Stimulated activated CD4-positive, alpha-beta T cell treated with anti-CD3 and anti-CD28 coated beads, Interleukin-2, amount 100 ng/mL, for 4 hours (primary cell): ENCODE data around the gene PICK1.
"Not testable (repeated sequence)": the region's sequence is repeated elsewhere in the genome, so short reads cannot be mapped to it uniquely, and the experiment has no call there.

Experiments used
- DNase-seq: peaks from one replicate; pipeline ENCODE4 v3.0.0-alpha.2; 2020; ENCODE audit warnings: low read depth

The PICK1 gene

DNA sequence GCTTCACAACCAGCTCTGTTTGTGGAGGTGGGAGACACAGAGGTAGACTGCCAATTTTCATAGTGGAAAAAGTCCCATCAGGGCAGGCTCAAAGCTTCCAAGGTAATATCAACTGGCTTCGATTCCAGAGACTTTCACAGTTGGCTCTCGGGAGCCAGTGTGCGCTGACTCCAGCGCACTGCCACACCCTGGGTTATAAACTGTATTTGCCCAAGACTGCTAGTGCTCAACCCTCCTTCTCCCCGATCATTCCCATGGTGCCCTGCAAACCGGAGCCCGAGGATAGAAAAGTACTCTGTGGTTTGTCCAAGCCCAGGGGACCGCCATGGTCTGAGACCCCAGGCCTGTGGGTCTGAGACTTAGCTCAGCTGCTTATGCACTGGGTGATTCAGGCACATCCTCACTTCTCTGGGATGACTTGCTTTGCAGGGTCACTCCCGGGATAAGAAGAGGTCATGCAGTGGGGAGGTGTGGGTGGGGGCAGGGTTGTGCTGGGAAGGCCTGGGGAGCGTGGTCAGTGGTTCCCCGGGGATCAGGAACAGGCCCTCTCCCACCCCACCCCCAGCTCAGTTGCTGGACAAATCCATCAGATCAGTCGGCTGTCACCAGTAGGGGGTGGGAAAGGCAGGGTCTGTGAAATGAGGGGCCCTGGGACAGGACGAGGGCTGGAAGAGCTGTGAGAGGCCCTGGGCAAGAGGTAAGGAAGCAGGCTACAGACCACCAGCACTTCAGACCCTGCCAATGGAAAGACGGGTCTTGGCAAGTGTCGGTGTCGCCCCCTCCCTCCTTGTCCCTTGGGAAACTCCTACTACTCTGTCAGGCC, 26.7 kb upstream of the PICK1 start:
- no peak for DNase-seq

DNA sequence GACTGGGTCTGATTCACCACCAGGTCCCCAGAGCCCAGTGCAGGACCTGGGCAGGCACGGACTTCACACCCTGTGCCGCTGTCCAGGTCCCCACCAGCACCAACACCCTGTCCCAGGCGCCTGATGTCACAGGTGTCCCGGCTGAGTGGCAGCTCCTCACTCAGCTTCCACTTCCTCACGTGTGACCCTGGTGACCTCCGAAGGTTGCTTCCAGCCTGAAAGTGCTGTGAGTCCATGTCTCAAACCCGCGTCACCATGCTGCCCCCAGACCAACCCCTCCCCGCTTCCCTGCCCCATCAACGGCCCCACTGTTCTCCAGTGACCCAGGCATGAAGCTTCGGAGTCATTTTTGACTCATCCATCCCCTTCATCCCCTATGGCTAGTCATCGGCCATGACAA, 25.7 kb upstream of the PICK1 start:
- DNase-seq: no peak

DNA sequence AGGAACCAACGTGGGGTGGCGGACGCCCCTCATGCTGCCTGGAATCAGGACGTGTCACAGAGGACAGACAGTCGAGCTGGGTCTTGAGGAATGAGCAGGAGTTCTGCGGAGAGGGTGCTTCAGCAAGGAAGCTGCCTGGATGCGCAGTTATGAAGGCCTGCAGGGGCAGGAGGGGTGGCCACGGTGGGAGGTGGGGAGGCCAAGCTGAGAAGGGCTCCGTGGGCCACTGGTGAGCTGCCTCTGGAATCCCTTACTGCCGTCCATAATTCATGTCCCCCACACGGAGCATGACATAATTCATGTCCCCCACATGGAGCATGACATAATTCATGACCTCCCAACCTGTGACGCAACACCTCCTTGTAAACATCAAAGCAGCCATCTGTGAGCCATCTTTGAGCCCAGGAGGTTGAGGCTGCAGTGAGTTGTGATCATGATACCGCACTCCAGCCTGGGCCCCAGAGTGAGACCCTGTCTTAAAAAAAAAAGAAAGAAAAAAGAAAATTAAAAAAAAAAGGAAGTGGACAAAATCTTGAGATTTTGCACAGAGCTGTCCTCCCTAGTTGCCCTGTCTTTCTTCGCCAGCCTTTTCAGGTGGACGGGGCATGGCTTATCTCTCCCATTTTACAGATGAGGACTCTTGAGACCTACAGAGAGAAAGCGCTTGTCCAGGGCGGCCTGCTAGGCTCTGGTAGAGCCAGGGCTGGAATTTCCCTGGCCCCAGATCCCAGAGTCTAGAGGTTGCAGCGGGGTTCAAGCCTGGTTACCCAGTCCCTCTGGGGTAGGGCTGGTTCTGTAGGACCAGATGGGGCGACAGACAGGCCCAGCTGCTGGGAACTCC, 24.3 kb upstream of the PICK1 start:
- DNase-seq: no peak

DNA sequence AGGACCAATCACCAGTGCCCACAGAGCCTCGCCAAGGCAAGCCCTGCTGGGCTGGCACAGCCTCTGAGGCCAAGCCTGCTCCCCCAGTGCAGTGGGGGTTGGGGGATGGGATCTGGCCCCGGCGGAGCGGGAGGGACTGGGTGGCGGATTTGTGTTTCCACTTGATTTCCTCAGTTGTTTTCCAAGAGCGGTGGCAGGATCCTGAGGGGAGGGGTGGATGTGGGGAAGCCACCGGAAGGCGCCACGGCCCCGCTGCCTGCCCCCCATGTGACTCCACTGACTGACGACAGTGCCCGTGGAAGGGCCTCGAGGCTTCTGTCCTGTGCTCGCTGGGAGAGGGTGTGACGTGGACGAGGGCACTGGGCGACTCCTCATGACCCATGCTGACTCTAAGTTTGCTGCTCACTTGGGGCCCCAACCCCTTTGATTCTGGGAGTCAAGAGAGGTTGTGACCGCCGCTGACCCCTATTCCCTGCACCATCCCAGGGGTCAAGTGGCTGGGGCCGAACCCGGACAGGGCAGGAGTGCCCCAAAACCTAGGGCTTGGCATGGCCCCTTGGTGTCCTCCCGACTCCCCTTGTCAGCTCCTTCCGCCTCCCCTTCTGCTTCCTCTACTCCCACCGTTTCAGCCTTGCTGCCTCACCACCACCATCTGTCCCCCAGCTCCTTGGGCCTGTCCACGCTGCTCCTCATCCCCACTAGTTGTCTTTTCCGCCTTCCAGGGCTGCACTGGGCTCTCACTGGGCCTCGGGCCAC, 23.5 kb upstream of the PICK1 start:
- DNase-seq: no peak

DNA sequence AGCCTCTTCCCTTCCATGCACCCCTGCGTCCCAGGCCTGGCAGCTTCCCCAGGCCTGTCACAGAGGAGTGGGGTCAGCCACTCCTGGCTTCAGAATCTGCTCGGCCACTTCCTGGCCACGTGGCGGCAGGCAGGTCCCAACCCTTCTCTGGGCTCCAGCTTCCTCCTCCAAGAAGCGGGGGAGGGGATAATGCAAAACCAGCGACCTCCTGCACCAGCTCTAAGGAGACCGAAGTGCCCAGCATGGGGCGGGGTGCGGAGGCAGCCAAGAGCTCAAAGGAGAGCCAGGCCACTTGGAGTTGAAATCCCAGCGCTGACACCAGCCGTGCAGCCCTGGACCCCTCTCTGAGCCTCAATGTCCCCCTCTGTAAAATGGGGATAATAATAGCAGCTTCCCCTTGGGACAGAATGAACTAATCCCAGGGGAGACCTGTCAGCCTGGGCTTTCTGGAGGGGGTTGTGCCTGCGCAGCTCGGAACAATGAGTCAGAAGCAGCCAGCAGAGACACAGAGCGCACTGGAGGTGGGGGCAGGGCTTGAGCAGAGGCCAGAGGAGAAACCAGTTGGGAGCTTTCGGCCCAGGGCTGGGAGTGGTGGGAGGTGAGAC, 22.8 kb upstream of the PICK1 start:
- DNase-seq: no peak

DNA sequence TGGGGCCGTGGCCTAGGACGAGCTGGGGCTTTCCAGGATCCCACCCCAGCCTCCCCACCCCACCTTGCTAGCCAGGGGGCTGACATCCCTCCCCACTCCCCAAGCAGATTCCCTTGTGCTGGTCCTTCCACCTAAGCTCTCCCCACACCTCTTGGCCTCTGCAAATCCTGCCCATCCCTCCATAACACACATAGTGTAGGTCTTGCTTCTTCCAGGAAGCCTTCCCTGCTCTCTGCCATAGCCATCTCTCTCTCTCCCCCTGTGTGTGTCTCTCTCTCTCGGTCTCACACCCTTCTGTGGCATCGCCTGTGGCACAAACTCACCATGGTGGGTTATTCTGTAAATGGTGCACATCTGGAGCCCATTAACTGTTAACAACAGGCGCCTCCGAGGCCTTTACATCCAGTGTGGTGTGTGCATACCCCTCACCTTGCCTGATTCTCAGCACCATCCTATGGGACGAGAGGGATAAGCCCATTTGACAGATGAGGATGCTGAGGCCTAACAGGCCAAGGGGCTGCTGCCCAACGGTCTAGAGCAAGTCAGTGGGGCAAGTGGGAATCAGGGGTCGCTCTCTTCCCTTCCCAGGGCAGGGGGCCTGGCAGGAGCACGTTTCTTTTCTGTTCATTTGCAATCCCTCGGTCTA, 22.2 kb upstream of the PICK1 start:
- DNase-seq: no peak

DNA sequence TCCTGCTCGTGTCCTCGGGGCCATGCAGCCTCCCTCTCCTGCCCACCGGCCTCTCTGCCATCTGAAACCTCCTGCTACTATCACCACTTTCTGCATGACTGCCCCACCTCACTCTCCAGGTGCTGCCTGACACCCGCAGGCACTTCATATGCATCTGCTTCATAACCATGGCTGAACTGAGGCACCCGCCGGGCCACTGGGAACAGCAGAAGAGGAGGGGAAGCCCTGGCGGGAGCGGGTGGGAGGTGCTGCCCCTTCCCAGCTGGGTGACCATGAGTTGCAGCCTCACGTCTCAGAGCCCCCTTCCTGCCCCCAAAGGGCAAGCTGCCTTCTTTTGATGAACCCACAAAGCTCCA, 21.7 kb upstream of the PICK1 start:
- no peak for DNase-seq

DNA sequence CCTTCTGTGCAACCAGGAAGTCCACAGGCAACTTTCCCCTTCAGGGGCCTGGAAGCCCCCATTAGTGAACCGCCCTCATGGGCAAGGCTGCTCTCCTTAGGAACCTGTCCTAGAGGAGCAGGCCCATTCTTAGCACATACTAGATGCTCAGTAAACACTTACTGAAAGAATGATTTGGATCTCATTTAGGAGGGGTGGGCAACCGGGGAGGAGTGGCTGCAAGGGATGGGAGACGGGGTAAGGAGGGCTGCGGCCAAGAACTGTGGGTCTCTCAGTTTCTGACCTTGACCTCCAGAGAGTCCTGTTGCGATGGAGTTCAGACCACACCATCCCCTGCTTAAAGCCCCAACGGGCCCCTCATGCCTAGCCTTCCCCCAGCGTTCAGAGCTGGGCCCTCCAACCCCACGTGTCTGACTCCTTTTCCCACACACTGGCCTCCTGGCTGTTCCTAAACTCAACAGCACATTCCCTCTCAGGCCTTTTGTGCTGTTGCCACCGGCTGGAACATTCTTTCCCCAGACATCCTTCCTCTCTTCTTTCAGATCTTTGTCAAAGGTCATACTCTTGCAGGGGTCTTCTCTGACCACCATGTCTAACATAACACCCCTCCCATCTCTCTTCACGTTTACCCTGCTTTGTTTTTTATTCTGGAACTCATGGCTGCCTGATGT, 20.7 kb upstream of the PICK1 start:
- no peak for DNase-seq

DNA sequence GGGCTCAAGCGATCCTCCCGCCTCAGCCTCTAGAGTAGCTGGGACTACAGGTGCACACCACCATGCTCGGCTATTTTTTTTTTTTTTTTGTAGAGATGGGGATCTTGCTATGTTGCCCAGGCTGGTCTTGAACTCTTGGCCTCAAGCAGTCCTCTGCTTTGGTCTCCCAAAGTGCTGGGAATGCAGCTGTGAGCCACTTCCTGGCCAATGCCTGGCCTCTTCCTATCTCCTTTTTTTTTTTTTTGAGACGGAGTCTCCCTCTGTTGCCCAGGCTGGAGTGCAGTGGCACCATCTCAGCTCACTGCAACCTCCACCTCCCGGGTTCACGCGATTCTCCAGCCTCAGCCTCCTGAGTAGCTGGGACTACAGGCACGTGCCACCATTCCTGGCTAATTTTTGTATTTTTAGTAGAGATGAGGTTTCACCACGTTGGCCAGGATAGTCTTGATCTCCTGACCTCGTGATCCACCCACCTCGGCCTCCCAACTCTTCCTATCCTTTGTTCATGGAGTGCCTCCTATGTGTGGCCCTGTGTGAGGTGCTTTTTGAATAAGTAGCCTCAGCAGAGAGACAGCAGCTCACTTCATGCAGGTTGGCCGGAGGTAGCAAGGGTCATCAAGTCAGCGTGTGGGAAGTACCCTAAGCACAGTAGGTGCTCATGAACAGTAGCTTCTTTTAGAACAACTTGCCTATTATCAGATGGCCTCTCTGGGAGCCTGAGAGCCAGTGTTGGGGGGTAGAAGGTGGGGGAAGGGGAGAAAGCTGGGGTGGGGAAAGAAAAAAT, 19.6 kb upstream of the PICK1 start:
- not testable (repeated sequence) for DNase-seq

DNA sequence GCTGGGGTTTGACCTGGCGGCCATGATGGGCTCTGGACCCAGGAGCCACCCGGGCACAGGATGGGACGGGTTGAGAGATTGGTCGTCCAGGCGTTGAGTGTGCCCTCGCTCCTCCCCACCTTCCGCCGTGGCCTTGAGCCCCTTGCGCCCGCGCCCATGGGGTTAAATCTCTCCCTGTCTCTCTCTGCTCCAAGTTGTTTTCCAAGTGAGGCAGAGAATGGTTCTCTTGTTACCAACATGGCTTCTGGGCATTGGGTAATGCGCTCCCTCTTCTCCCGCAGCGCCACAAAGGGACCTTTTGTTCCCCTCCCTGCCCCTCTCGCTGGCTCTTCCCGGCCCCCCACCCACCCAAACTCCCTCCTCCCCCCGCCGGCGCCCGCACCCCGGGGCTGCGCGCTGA, 18.8 kb upstream of the PICK1 start:
- DNase-seq: no peak

DNA sequence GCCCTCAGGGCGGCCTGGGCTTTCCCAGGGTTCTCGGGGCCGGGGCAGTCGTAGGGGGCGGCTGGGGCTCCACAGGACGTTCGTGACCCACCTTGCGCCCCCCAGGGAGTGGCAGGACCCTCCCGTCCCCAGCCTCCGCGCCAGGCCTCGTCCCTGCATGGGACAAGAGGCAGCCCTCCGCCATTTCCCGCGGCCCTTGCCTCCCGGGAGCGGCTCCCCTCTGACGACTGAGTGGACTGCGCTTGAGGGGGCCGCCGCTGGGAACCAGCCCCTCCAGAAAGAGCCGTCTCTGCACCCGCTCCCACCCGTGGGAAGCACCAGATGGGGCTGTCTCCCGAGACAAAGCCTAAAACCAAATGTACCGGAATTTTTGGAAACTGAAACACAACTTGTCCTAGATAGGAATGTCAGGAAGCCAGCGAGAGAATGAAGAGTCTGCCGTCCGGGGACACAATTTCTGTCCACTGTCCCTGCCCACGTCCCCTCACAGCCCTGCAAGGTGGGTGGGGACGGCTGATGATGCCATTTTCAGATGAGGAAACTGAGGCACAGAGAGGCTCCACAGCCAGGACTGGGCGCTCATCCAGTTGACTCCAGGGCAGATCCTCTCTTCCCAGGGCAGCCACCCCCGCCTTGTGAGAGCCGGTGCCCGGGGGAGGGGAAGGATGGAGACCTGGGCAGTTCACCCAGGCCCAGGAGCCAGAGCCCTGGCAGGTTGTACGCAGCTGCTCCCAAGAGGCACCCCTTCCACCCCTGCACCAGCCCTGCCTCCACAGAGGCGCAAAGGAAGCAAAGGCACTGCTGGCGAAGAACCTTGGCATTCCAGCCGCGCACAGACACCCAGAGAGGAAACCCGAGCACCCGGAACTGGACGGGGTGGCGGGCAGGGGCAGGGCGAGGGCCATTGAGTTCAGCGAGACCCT, 18.1 kb upstream of the PICK1 start:
- no peak for DNase-seq

DNA sequence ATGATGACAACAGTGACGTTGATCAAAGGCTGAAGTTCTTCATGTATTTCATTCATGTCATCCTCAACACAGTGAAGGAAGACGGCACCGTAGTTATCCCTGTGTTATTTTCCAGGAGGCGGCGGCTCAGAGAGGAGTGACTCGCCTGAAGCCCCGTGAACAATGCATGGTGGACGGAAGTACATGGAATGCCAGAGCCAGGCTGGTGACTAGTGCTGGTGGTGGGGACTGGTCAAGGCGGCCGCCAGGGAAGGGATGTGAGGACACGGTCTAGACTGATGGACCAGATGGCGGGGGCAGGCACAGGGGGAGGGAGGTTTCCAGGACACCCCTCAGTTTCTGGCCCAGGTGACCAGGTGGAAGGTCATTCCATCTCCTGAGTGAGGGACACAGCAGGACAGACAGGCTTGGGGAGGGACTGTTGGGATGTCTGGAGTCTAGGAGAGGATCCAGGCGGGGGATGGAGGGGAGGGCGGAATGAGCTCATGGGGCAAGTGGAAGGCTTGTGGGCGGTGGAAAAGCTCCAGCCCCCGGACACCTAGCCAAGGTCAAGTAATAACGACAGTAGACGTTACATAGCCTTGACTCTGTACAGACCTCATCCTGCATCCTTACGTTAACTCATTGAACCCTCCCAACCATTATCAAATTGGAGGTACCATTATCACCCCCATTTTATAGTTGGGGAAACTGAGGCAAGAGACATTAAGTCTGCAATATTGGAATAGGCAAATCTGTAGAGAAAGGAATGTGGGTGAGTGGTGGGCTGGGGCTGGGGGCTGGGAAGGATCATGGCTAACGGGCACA, 16.0 kb upstream of the PICK1 start:
- no peak for DNase-seq

DNA sequence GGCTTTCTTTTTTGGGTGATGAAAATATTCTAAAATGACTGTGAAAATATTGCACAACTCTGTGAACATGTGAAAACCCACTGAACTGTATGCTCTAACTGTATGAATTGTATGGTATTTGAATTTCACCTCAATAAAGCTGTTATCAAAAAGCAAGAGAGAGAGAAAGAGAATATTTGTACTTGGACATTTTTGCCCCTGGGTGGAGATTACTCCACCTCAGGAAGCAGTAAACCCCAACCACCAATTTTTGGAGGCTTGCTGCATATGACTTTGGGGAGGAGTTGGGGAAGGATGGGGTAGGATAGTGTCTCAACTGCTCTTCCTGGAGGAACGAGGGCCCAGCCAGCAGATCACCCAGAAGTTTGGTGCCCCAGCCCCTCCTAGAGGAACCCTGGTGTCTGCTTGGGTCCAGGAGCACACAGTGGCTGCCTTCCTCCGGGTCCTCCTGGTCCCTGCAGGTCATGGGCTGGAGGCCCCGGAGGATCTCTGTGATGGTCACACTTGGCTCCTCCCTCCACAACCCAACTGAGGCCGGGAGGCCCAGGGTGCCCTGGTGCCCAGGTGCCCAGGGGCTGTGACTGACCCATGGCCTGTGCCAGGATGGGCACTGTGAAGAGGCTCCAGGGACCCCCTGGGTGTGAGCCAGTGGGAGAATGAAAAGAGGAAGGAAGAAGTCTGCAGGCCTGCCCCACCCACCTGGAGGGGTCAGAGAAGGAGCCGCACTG, 15.3 kb upstream of the PICK1 start:
- DNase-seq: no peak

DNA sequence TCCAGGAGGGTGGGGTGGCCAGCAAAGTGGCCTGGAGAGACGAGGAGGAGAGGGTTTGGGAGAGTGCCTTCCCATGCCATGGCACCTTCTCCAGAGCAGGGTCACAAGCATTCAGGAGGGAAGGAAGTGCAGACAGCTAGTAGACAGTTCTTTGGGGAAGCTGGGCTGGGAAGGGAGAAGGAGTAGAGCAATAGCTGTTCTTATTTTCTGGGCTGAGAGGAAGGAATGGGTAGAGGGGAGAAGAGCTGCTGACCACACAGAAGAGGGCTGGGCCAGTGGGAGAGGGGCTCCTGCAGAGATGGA, 14.8 kb upstream of the PICK1 start:
- DNase-seq: no peak

DNA sequence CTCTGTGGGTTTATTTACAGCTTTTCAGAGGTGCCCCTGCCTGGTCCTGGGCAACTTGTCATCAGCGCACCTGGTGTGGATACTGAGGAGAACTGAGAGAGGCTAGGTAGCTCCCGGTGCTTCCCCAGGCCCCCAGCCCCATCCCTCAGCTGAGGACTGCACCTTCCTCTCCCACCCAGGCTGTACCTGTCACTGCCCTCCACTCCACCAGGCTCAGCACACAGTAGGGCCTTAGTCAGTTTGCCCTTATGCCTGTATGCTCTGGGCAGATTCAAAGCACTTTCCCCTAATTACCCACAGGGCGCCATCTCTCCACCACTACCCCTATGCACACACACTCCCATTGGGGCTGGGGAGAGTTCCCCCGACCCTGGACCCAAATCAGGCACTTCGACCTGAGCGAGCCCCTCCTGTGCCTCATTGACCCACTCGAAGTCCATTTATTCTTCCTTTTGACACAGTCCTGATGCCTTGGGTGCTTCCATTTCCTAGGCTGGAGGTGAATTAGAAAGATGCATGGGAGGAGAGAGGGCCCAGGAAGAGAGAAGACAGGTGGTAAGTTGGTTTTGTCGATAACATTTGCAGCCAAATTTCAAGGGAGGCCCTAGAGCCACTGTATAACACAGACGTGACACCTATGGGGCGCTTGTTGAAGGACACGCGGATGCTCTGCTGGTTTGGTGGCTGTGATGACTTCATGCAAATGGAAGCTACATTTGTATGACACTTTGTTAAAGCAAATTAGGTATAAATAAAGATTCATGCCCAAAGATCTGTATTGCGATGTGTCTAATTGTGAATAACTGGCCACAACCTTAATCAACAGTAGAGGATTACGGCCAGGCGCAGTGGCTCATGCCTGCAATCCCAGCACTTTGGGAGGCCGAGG, 13.8 kb upstream of the PICK1 start:
- no peak for DNase-seq

DNA sequence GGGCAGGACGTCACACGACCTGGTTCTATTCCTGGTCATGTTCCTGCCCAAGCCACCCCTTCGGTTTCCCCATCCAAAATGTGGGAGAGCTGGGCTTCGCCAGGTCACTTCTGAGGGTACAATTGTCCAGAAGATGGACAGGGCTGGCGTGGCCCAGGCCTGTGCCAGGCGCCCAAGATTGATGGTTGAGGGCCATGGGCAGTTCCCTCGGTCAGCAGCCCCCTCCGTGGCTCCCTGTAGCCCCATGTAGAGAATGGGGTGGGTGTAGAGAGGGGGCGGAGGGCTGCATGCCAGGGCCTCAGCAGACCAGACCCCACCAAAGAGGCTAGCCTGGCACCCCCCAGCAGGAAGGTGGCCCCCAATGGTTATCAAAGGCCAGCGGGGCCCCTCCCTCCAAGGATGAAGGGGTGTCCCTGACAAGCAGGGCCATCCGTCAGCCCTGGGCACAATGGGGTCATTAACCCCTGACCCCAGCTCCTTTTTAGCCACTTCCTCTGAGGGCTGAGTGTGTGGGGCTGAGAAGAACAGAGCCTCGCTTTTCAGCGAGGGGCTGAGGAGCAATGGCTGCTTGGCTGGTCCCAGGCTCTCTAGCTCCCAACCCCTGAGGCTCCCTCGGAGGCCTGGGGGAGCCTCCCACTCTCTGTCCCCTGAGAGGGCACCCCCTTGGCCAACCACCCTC, 11.0 kb upstream of the PICK1 start:
- DNase-seq: no peak
